GM21423 (cell line): ENCODE measurements around the gene SOD2.
"Not testable (repeated sequence)": the region's sequence is repeated elsewhere in the genome, so short reads cannot be mapped to it uniquely, and the experiment has no call there.

Experiments
- ATAC-seq: cut with Tn5 transposase; IDR thresholded peaks from one replicate; pipeline ENCODE4 v1.9.1; 2021; ENCODE audit warnings: mild to moderate bottlenecking, moderate library complexity; ENCODE audit not compliant: unreplicated experiment

SOD2 gene

DNA sequence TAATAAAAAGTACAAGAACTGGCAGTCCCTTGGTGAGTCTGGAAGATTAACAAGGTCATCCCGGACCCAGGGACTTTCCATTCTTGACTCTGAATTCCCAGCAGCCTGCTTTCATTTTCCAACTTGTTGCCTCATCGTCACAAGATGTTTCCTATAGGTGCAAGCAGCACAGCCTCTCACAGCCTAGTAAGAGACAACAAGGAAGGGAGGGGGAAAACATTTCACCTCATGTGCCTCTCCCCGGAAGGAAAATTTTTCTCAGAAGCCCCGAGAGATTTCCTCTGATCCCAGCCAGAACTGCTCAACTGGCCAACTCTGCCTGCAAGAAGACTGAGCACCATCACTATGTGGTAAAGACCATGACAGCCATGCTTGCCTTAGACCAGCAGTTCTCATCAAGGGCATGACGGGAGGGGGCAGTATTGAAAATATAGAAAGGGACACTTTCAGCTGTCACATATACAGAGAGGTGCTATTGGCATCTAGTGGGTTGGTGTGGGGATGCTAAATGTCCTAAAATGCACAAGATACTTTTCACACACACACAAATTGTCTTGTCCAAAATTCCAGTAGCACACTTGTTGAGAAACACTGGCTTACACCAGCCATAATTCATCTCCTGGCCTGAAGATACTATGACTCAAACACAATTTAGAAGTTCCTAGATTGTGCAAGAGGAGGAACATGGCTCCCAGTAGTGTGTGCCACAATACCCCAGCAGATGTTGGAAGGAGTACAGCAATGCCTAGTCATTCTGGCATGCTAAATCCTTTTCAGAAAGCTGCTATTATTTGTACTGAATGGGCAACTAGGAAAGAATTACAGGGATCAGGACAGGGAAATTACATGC is 23.4 kb upstream of the SOD2 start:
- no peak for ATAC-seq

DNA sequence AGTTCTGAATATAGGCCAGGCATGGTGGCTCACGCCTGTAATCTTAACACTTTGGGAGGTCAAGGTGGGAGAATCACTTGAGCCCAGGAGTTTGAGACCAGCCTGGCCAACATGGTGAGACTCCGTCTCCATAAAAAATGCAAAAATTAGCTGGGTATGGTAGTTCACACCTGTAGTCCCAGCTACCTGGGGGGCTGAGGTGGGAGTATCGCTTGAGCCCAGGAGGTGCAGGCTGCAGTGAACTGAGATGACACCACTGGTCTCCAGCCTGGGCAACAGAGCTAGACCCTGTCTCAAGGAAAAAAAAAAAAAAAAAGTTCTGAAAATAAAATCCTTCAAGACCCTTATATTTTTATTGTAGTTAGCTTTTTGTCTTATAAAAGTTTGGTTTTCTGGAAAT is 22.6 kb upstream of the SOD2 start:
- ATAC-seq = no peak

- ATAC-seq = no peak
Measured at GRCh38 chr6:159715166-159715565, 22.1 kb upstream of the SOD2 start.

DNA sequence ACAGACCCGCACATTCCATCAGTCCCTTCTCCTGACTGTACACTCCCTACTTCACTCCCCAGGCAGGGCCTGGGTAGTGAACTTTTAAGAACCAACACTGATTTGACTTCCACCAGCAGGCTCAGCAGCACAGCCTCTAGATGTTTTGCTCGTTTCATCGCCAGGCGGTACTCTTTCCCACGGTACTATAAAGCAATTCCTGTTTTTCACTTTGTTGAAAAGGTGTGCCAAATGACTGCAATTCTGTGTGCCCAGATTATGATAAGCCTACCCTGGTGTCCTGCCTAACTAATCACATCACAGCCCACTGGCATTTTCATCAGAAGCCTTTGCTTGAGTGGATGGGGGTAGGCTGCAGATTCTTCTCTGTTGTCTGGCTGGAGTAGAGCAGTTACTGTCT is 21.4 kb upstream of the SOD2 start:
- ATAC-seq = no peak

DNA sequence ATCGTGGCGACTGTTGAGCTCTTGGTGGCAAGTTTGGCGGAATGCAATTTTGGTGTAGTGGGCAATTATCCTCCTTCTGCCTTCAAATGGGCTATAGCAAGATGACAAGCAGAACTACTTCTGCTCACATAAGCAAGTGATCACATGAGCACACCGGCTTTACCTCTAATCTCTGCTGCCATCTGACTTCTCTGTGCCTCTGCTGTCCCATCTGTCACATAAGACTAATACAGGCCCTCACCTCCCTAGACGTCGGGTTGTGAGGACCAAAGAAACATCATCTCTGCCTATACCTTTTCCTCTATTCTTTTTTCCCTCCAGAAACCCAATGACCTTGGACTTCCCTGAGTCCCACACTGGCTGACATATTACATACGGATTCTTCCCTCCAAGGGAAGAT is 20.9 kb upstream of the SOD2 start:
- ATAC-seq = no peak

GRCh38 chr6:159712389-159712788 is 19.3 kb upstream of the SOD2 start:
- ATAC-seq = not testable (repeated sequence)

- ATAC-seq = not testable (repeated sequence)
Measured at GRCh38 chr6:159710603-159711002, 17.6 kb upstream of the SOD2 start.

DNA sequence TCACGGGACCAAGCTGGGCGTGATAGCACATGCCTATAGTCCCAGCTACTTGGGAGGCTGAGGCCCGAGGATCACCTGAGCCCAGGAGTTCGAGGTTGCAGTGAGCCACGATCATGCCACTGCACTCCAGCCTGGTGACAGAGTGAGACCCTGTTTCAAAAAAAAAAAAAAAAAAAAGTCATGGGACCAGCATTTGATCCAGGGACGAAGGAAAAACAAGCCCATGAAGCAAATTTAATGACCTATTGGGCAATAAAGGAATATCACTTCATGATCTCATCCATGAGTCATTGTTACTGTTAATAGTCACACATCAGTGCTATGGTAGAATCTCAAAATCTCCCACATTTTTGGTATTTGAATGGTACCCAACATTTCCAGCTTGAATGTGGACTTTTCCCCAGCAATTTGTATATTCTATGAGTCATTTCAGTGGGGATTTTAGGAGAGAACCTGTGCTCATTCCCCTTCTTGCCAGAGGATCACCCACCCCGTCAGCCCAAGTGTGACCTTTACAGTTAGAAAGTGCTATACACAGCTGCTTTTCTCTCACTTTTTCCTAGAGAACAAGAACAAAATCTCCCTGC is 8.5 kb upstream of the SOD2 start:
- no peak for ATAC-seq

GRCh38 chr6:159700970-159701369 is 7.9 kb upstream of the SOD2 start:
- no peak for ATAC-seq

GRCh38 chr6:159695984-159696383 is 2.9 kb upstream of the SOD2 start:
- ATAC-seq = no peak

GRCh38 chr6:159693894-159694545 is 979 bp upstream of the SOD2 start:
- ATAC-seq = peak; percentile 1

- peak; percentile 32 for ATAC-seq
Measured at GRCh38 chr6:159692303-159693127, 526 bp downstream of the SOD2 start.

DNA sequence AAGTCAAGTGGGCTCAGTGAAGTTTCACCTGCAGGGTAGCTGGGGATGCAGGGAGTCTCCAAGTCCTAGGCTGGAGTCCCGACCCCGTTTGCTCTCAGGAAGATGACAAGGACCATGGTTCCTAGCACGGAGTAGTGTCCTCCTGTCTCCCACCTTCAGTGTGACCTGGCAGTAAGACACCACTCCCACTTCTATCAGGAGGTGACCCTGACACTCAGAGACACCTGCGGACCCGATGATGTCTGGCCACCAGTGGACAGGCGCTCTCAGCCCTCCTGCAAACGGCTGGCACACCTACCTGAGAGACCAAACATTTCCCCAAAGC is 1.1 kb downstream of the SOD2 start:
- no peak for ATAC-seq

DNA sequence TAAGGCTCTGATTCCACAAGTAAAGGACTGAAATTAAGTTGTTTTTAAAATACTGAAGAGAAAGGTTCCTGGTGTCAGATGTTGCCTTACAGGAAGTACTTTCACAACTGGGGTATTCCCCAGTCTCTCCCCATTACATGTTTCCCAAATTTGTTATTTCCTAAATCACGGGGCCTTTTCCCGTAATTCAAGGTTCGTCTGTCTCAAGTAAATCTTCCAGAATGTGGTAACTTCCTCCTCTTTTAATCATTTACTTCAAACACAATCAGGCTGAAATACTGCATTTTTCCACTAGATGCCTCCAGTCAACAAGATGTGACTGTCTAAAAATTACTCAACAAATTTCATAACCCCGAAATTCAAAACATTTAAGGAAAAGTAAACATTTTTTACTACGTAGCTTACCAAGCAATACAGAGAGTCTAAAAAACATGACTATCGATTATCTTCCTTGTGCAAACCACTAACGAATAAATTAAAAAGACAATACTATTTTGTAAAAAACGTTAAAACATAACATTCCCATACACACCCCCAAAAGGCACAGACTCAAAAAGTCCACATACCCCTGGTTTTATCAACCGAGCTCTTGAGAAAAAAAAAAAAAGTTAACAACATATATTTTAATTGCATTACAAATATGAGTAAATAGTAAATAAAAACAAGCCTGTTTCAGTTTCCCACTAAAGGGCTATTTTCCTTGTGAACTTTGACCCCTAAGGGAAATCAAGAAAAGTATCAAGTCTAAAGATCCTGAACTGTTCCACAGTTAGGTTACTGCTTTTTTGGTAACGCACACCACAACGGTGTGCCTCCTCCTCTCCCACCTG is 1.7 kb downstream of the SOD2 start:
- no peak for ATAC-seq

DNA sequence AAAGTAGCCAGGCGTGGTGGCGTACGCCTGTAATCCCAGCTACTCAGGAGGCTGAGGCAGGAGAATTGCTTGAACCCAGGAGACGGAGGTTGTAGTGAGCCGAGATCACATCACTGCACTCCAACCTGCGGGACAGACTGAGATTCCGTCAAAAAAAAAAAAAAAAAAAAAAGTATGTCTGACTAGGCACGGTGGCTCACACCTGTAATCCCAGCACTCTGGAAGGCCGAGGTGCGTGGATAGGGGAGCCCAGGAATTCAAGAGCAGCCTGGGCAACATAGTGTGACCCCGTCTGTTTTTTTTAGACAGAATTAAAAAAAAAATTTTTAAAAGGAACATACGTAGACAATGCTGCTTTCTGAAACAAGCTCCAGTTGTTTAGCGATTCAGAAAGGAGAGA is 2.9 kb downstream of the SOD2 start:
- not testable (repeated sequence) for ATAC-seq

DNA sequence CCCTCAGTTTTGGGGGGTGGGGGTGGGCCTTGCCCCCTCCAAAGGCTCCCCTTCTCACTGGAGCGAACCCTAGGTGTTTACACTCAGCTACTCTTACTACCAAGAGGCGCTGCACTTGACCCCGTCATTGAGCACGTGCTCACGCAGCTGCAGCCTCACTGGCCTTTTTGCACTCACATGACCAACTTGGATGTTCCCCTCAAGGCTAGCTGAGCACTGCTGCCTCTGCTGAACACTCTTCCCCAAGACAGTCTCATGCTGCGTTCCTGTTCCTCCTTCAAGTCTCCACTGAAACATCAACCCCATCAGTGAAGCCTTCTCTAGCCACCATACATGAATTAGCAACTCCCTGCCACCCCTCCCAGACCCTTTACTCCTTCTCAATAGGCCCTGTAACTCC is 4.0 kb downstream of the SOD2 start:
- no peak for ATAC-seq

DNA sequence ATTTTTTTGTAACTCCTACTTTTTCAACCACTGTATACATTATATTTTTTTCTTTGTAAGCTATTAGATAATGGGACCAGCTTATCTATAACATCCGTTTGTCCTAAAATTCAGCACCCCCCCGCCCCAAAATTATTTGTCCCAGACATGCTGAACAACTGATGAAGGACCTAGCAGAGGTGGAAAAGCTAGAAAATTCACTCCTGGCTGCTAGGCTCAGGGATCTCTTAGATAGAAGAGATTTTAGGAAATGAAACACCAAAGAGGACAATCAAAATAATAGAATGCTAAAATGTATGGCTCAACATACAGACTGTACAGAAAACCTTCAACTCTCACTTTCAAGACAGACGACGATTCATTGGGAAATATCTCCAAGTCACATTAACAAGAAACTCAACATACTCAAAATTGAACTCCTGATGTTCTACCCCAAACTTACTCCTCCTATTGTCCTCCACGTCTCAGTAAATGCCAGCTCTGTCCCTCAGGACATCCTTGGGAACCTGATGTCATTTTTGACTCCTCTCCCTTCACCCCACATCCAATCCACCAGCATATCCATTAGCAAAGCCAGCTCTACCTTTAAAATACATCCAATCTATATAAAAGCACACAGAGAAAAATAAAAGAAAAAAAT is 4.7 kb downstream of the SOD2 start:
- ATAC-seq = no peak

DNA sequence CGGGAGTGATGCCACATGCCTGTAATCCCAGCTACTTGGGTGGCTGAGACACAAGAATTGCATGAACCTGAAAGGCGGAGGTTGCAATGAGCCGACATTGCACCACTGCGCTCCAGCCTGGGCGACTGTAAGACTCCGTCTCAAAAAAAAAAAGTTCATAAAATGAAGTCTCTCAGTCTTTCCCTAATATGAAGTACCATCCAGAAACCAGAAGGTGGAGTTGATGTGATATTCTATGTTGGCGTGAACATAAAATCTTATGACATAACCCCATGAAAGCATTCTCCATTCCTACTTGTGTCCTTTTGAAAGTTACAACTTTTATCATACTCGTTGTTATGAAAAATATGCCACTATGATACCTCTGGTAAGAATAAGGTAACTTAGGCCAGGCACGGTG is 5.7 kb downstream of the SOD2 start:
- no peak for ATAC-seq

DNA sequence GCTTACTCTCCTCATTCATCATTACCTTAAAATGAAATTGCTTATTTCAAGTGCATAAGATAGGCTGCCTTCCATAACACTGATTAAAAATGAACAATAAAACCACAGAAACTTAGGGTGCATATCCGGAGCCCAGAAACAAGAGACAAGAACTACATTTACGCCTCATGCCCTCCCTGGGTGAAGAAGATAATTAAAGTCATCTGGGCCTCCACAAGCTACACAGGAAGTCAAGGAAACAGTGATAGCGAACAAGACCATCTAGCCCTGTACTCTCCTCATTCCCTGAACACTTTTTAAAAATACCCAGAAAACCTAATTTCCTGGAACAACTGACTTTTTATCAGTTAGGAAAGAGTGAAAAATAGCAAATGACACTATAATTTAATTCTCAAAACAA is 6.3 kb downstream of the SOD2 start:
- no peak for ATAC-seq

DNA sequence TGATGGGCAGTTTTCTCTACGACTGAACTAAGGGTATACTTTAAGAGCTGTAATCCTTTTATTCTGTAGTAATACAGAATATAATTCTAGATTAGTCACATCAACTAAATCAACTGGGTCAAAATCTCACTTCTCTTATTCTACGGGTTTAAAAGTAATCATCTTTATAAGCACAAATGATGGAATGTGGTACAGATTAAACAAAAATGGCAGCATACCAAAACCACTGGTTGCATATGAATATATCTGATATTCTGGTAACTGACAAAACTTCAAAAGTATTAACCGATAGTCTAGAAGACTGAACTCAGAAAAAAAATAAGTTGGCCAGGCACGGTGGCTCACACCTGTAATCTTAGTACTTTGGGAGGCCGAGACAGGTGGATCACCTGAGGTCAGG is 7.0 kb downstream of the SOD2 start:
- ATAC-seq = no peak
